Measurements from ENCODE around the gene CARF. TPM values are rescaled to one million over a fixed set of nuclear protein-coding genes. Genes with fewer than 3 reads are reported as not detected.
A peak's percentile ranks its signal among the peaks of the same experiment; 100 is the strongest.
"Not testable (repeated sequence)": the region's sequence is repeated elsewhere in the genome, so short reads cannot be mapped to it uniquely, and the experiment has no call there.

Gene CARF
- total RNA-seq, 1 experiment from 2014 or later = 6.5 TPM

DNA sequence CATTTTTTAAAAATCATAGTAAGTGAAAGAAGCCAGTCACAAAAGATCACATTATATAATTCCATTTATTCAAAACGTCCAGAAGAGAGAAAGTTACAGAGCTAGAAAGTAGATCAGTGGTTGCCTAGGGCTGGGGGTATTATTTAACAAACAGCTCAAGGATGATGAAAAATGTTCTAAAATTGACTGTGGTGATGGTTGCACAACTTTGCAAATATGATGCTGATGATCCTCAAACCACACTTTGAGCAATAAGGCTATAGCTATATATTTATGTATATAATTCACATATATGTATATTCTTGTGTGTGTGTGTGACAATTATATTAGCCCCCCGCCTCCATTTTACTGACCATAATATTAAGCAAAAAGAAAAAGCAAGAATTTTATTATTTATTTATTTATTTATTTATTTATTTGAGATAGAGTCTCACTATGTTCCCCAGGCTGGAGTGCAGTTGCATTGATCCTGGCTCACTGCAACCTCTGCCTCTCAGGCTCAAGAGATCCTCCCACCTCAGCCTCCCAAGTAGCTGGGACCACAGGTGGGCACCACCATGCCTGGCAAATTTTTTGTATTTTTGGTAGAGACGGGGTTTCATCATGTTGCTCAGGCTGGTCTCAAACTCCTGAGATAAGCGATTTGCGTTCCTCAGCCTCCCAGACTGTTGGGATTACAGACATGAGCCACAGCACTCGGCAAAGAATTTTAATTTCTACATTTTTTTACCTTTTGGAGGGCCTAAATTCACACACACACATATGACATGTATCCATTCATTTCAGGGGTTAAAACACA is 2.5 kb upstream of the CARF start:
- H3K4me1 ChIP-seq (replicated peaks; ENCODE audit: insufficient read depth) = peaks cover 13% of the 10 kb centered on the region; the same call in 1 of the 2 replicates
- no peak for TF ChIP-seq EZH2 (IDR thresholded peaks at IDR 0.05; ENCODE audit: low read depth)
- TF ChIP-seq, protein P1, sequence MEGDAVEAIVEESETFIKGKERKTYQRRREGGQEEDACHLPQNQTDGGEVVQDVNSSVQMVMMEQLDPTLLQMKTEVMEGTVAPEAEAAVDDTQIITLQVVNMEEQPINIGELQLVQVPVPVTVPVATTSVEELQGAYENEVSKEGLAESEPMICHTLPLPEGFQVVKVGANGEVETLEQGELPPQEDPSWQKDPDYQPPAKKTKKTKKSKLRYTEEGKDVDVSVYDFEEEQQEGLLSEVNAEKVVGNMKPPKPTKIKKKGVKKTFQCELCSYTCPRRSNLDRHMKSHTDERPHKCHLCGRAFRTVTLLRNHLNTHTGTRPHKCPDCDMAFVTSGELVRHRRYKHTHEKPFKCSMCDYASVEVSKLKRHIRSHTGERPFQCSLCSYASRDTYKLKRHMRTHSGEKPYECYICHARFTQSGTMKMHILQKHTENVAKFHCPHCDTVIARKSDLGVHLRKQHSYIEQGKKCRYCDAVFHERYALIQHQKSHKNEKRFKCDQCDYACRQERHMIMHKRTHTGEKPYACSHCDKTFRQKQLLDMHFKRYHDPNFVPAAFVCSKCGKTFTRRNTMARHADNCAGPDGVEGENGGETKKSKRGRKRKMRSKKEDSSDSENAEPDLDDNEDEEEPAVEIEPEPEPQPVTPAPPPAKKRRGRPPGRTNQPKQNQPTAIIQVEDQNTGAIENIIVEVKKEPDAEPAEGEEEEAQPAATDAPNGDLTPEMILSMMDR (conservative IDR thresholded peaks at IDR 0.05) = no peak
- no peaks in the 10 kb centered on the region for H4K20me1 ChIP-seq (ENCODE audit: insufficient read depth)
- POLR2A ChIA-PET (ENCODE audit: unreplicated experiment) = no interaction called here
- H3F3A ChIP-seq (ENCODE audit: insufficient read depth, low read depth) = peaks cover 12% of the 10 kb centered on the region; the same call in 1 of the 2 replicates
- peak overlapping the region; percentile 75 for H3K4me2 ChIP-seq
- H3K27me3 ChIP-seq (ENCODE audit: insufficient read depth, low read depth) = no peaks in the 10 kb centered on the region
- intact Hi-C loops (cut with micrococcal nuclease; ENCODE audit: unreplicated experiment) = loop anchor here (2.0 to 5.0 kb wide), 2 partner anchors 108 to 329 kb away; partner anchors contain the start of gene CYP20A1
- DNase-seq = no peak
- no TSS peak for BruUV-seq (replicated peaks)
- H3K36me3 ChIP-seq (ENCODE audit: low read depth) = 0 out of 2 replicates have a peak, but pooled peaks cover 2% of the 10 kb centered on the region
- H3K9me2 ChIP-seq (ENCODE audit: insufficient read depth) = no peaks in the 10 kb centered on the region
- CTCF ChIA-PET = no interaction called here
- peak overlapping the region; percentile 96; the same call in 1 of the 2 replicates for H3K4me3 ChIP-seq
- H2AFZ ChIP-seq = no peak overlapping the region
- H3K27ac ChIP-seq = no peak overlapping the region
- no peaks in the 10 kb centered on the region for H3K9me3 ChIP-seq (ENCODE audit: insufficient read depth, low read depth)
- peaks cover 41% of the 10 kb centered on the region for H3K79me2 ChIP-seq (ENCODE audit: low read depth)

DNA sequence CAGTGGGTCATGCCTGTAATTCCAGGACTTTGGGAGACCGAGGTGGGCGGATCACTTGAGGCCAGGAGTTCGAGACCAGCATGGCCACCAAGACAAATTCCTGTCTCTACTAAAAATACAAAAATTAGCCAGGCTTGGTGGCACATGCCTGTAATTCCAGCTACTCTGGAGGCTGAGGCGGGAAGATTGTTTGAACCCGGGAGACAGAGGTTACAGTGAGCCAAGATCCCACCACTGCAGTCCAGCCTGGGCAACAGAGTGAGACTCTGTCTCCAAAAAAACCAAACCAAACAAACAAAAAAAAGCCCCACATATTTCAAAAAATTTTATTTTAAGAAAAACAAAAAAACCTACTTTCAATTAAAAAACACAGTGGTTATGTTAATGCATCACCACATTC is 1.8 kb upstream of the CARF start:
- H3K27ac ChIP-seq; H3K36me3 ChIP-seq (ENCODE audit: low read depth); DNase-seq; H2AFZ ChIP-seq; CTCF ChIA-PET; H4K20me1 ChIP-seq (ENCODE audit: insufficient read depth); H3K9me2 ChIP-seq (ENCODE audit: insufficient read depth); H3K27me3 ChIP-seq (ENCODE audit: insufficient read depth, low read depth); POLR2A ChIA-PET (ENCODE audit: unreplicated experiment); H3K9me3 ChIP-seq (ENCODE audit: insufficient read depth, low read depth): not testable (repeated sequence)
- H3F3A ChIP-seq (ENCODE audit: insufficient read depth, low read depth) = peaks cover 12% of the 10 kb centered on the region; the same call in 1 of the 2 replicates
- intact Hi-C loops (cut with micrococcal nuclease; ENCODE audit: unreplicated experiment) = loop anchor here (2.0 to 5.0 kb wide), 2 partner anchors 107 to 329 kb away; partner anchors contain the start of gene CYP20A1
- peaks cover 13% of the 10 kb centered on the region; the same call in 1 of the 2 replicates for H3K4me1 ChIP-seq (replicated peaks; ENCODE audit: insufficient read depth)
- TSS peak; percentile 27 for BruUV-seq (replicated peaks)
- H3K4me3 ChIP-seq = peak overlapping the region; percentile 96
- H3K79me2 ChIP-seq (ENCODE audit: low read depth) = peaks cover 41% of the 10 kb centered on the region
- H3K4me2 ChIP-seq = peak overlapping the region; percentile 75

DNA sequence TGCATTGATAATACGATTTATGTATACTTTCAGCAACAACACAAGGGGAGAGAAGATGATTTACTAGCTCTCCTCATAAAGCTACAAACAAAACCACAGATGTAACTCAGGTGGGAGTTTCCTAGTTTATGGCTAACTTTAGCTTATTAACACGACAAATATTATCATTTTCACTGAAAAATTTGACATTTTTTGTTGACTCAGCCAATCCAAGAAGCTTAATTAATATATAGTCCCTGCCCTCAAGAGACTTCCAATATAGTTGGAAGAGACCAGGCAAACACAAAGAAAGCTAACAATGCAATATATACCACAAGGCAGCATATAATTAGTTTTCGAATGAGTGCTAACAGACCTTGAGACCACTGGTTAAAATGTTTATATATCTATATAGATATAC is 1.4 kb upstream of the CARF start:
- Histone ChIP-seq H3K27ac (no peak overlapping the region; the same call in 1 of the 2 replicates), H3F3A (ENCODE audit: insufficient read depth, low read depth) (peaks cover 12% of the 10 kb centered on the region; the same call in 1 of the 2 replicates), H3K4me3 (peak overlapping the region; percentile 96), H3K79me2 (ENCODE audit: low read depth) (peaks cover 41% of the 10 kb centered on the region), H3K4me1 (replicated peaks; ENCODE audit: insufficient read depth) (peaks cover 13% of the 10 kb centered on the region; the same call in 1 of the 2 replicates), H3K36me3 (ENCODE audit: low read depth) (no peaks in the 10 kb centered on the region), H3K9me2 (ENCODE audit: insufficient read depth) (no peaks in the 10 kb centered on the region), H4K20me1 (ENCODE audit: insufficient read depth) (no peaks in the 10 kb centered on the region), H2AFZ (peak overlapping the region; percentile 87; the same call in 1 of the 2 replicates), H3K9me3 (ENCODE audit: insufficient read depth, low read depth) (no peaks in the 10 kb centered on the region), H3K27me3 (ENCODE audit: insufficient read depth, low read depth) (no peaks in the 10 kb centered on the region), H3K4me2 (peak overlapping the region; percentile 75)
- intact Hi-C loops (cut with micrococcal nuclease; ENCODE audit: unreplicated experiment) = loop anchor here (2.0 to 5.0 kb wide), 2 partner anchors 107 to 328 kb away; partner anchors contain the start of gene CYP20A1
- ChIA-PET CTCF (no interaction called here), POLR2A (ENCODE audit: unreplicated experiment) (no interaction called here)
- TF ChIP-seq, protein P1 (conservative IDR thresholded peaks at IDR 0.05) = no peak
- no peak for TF ChIP-seq EZH2 (IDR thresholded peaks at IDR 0.05; ENCODE audit: low read depth)
- no peak for DNase-seq
- BruUV-seq (replicated peaks) = no TSS peak

All from PC-9 (cell line).